Inflammatory macrophage treated with lipopolysaccharide for 4 hours (primary cell): ENCODE measurements around the gene DGKZ.

ENCODE experiments used
- DNase-seq: peaks from one replicate; pipeline ENCODE4 v3.0.0-alpha.2; 2020

Gene DGKZ

GRCh38 chr11:46348566-46349401 is 1.5 kb downstream of the DGKZ start:
- DNase-seq, result no peak

GRCh38 chr11:46350695-46351094 is 3.4 kb downstream of the DGKZ start:
- no peak for DNase-seq

GRCh38 chr11:46351148-46351547 is 3.9 kb downstream of the DGKZ start:
- no peak for DNase-seq

- DNase-seq, result no peak
Measured at GRCh38 chr11:46351606-46352005, 4.3 kb downstream of the DGKZ start.

GRCh38 chr11:46352063-46352841 is 5.0 kb downstream of the DGKZ start:
- peak; percentile 58 for DNase-seq

GRCh38 chr11:46353698-46354097 is 6.4 kb downstream of the DGKZ start:
- DNase-seq, result no peak

GRCh38 chr11:46356924-46357482 is 9.7 kb downstream of the DGKZ start:
- DNase-seq, result peak; percentile 78

GRCh38 chr11:46357483-46357936 is 10.2 kb downstream of the DGKZ start:
- DNase-seq, result peak; percentile 53

GRCh38 chr11:46359953-46360352 is 12.7 kb downstream of the DGKZ start:
- no peak for DNase-seq

- DNase-seq, result peak; percentile 83
Measured at GRCh38 chr11:46360878-46361277, 13.6 kb downstream of the DGKZ start.

GRCh38 chr11:46361283-46362155 is 14.3 kb downstream of the DGKZ start:
- DNase-seq, result peak; percentile 91

- no peak for DNase-seq
Measured at GRCh38 chr11:46362156-46363030, 15.1 kb downstream of the DGKZ start.

GRCh38 chr11:46363031-46363407 is 15.8 kb downstream of the DGKZ start:
- peak; percentile 92 for DNase-seq

GRCh38 chr11:46363455-46364005 is 16.3 kb downstream of the DGKZ start:
- DNase-seq, result peak; percentile 87

- DNase-seq, result peak; percentile 33
Measured at GRCh38 chr11:46364056-46364455, 16.8 kb downstream of the DGKZ start.

GRCh38 chr11:46364791-46365190 is 17.5 kb downstream of the DGKZ start:
- DNase-seq, result no peak

- no peak for DNase-seq
Measured at GRCh38 chr11:46366260-46366659, 19.0 kb downstream of the DGKZ start.

GRCh38 chr11:46366661-46367161 is 19.4 kb downstream of the DGKZ start:
- DNase-seq, result no peak

- DNase-seq, result peak; percentile 57
Measured at GRCh38 chr11:46367244-46367915, 20.1 kb downstream of the DGKZ start.

- DNase-seq, result no peak
Measured at GRCh38 chr11:46367916-46368267, 20.6 kb downstream of the DGKZ start.
